HL-60 (cell line): ENCODE results near the gene DOCK2.

Source experiments
- CTCF ChIP-seq: IDR thresholded peaks from one replicate; pipeline ENCODE4 v1.5.1; 2011; ENCODE audit warnings: low read length, control low read depth, inconsistent platforms; ENCODE audit not compliant: insufficient read depth
- POLR2AphosphoS5 ChIP-seq: IDR thresholded peaks from 2 replicates; pipeline ENCODE4 v1.6.1; 2012; ENCODE audit warnings: low read depth
- REST ChIP-seq: IDR thresholded peaks from 2 replicates; pipeline ENCODE4 v1.6.1; 2012; ENCODE audit warnings: low read depth; ENCODE audit not compliant: insufficient replicate concordance
- SPI1 ChIP-seq: IDR thresholded peaks from 2 replicates; pipeline ENCODE4 v1.6.1; 2012; ENCODE audit warnings: low read depth, mild to moderate bottlenecking, borderline replicate concordance

GRCh38 chr5:169609716-169610115 is 27.4 kb upstream of the DOCK2 start:
- TF ChIP-seq CTCF = no peak
- no peak for TF ChIP-seq POLR2AphosphoS5
- no peak for TF ChIP-seq REST
- no peak for TF ChIP-seq SPI1
